HTERT RPE-1 (cell line): ENCODE data around the gene ZNF598.
"Not testable (repeated sequence)": the region's sequence is repeated elsewhere in the genome, so short reads cannot be mapped to it uniquely, and the experiment has no call there.

Experiments used
- in situ Hi-C: fragments of 300-500 bp; cut with MboI; formaldehyde crosslinking; loops from 4 replicates; pipeline ENCODE4 v1.14.3; 2020; ENCODE audit warnings: low sequenced_read_pairs

Gene ZNF598

DNA sequence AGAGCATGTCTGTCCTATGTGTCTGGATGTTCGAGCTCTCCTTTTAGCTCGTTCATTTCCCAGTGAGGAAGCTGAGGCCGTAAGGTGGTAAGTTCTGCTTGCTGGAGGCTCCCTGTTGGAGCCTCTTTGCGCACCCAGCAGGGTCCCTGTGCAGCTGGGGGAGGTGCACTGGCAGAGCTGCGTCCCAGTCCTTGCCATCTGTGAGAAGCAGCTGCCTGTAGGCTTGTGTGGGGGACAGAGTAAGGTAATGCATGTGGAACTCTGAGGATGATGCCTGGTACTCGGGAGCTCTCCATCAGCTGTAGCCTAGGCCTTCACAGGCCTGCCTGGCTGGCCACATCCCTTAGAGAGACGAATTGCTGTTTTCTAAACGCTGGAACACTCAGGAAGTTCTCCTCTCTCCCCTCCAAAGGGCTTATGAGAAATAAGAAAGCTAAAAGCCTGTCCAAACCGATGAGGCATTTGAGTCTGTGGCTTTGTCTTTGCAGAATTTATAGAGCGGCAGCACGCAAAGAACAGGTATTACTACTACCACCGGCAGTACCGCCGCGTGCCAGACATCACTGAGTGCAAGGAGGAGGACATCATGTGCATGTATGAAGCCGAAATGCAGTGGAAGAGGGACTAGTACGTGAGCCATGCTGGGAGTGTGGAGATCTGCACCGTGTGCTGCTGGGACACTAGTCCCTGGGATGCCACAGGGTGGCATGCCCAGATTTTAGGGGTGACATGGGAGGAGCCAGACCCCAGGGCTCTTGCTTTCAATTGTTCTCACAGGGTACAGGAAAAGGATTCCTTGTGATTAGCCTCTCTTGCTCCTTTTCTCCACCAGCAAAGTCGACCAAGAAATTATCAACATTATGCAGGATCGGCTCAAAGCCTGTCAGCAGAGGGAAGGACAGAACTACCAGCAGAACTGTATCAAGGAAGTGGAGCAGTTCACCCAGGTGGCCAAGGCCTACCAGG, 48.7 kb downstream of the ZNF598 start:
- in situ Hi-C loops, result no loop called here

DNA sequence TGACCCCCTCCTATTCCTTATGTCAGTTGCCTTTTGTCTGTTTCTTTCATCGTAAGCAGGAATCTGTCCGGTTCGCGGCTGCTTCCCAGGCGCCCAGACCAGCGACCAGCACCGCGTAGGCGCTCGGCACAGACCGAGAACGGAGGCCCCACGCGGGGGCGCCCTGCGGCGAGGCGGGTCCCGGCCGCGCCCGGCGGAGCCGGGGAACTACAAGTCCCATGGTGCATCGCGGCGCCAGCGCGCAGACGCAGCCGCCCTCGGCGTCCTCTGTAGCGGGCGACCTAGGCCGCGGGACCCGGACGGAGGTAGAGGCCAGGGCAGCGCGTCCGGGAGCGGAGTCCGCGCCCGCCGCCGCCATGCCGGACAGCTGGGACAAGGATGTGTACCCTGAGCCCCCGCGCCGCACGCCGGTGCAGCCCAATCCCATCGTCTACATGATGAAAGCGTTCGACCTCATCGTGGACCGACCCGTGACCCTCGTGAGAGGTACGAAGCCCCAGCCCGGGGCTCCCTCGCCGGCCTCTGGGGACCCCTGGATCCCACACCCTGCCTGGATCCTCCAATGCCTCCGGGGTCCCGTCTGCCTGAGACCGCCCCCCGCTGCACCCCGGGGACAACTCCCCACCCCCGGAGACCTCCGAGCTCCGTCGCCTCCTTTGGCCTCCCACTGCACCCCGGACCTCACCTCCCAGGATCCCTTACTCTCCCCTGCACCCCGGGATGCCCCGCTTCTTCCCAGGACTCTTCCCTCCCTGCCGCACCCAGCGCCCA, 50.2 kb downstream of the ZNF598 start, which contains the start of gene NDUFB10:
TSS of gene NDUFB10 (plus strand) at position 270 of the 771 bp plus-strand sequence. CDS start at position 357, 87 bp downstream.
- in situ Hi-C loops, result no loop called here

DNA sequence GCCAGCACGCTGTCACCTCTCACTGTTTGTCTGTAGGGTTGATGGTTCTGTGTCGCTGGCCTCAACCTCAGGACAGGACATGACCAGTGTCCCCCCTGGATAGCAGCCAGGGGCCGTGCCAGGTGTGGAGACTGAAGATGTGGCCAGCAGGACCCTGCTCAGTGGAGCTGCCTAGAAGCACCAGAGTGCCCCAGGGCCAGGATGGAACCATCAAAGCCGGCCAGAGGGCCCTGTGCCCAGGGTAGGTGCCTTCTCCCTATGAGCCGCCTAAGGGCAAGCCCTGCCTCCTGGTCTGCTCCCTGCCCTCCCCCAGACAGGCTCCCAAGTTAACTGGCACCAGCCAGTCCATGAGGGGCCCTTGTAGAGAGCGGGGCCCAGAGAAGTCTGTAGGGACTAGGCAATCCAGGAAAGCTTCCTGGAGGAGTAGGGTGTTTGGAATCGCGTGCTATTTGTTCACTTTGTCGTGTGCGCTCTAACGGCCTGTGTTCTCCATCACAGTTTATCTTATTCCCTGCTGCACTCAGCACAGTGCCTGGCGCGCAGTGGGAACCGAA, 50.8 kb downstream of the ZNF598 start:
- in situ Hi-C loops, result no loop called here

DNA sequence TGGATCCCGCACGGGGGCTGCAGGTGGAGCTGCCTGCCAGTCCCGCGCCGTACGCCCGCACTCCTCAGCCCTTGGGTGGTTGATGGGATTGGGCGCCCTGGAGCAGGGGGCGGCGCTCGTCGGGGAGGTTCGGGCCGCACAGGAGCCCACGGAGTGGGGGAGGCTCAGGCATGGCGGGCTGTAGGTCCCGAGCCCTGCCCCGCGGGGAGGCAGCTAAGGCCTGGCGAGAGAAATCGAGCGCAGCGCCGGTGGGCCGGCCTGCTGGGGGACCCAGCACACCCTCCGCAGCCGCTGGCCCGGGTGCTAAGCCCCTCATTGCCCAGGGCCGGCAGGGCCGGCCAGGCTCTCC, 51.5 kb downstream of the ZNF598 start:
- in situ Hi-C loops, result not testable (repeated sequence)

- in situ Hi-C loops, result not testable (repeated sequence)
Observed at GRCh38 chr16:1957434-1958142, 52.0 kb downstream of the ZNF598 start.

DNA sequence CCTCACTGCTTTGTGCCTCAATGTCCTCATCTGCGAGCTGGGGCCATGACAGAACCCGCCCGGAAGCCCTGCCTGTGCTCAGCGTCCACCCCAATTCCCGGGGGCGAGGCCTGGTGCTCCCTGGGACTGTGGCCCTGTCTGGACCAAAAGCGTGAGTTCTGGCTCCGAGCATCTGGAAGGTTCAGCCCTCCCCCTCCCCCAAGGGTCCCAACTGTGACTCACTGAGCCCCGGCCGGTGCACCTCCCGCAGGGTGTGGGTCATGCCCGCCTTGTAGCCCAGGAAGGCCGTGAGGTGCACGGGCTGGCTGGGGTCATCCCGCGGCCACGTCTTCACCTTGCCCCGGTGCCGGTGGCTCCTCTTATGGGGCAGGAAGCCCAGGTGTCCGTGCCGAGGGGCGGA, 55.9 kb downstream of the ZNF598 start:
- in situ Hi-C loops, result no loop called here

DNA sequence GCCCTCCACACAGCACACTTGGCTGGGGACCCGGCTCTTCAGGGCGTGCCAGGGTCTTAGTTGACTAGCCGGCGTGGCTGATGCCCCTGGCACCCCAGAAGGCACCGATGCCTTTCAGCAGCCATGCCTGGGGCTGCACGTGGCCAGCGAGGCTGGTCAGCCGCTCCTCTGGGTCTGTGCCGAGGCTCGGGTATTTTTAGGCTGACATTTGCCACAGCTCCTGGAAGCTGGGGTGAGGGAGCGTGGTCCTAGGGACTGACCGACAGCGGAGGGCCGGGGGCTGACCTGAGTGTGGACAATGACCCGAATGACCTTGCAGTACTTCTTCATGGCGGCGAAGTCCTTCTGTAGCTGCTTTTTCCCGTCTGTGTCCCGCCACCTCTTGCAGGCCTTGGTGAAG, 59.1 kb downstream of the ZNF598 start:
- in situ Hi-C loops, result no loop called here

GRCh38 chr16:1950047-1950446, 59.6 kb downstream of the ZNF598 start:
- in situ Hi-C loops, result no loop called here

DNA sequence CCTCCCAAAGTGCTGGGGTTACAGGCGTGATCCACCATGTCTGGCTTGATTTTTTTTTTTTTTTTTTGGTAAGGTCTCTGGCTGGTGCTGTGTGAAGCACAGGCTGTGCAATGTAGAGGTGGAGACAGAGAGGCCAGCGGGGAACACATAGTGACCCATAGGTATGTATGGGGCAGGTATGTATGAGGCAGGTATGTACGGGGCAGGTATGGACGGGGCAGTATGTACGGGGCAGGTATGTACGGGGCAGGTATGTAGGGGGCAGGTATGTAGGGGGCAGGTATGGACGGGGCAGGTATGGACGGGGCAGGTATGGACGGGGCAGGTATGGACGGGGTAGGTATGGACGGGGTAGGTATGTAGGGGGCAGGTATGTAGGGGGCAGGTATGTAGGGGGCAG, 60.1 kb downstream of the ZNF598 start:
- in situ Hi-C loops, result no loop called here
